Loucy (cell line): Measurements from ENCODE around the gene GRID1.

Source experiments
- H2AFZ ChIP-seq: fragments of 200-600 bp; sonication (generic); 2 replicates; pipeline ENCODE4 v1.6.0; 2016; ENCODE audit warnings: antibody characterized with exemption, mild to moderate bottlenecking, low read length, moderate library complexity
- H3F3A ChIP-seq: fragments of 200-600 bp; 2 replicates; pipeline ENCODE4 v1.6.0; 2016; ENCODE audit warnings: antibody characterized with exemption, low read depth, mild to moderate bottlenecking
- H3K27me3 ChIP-seq: fragments of 200-600 bp; sonication (generic); 2 replicates; pipeline ENCODE4 v1.6.1; 2014; ENCODE audit warnings: low read length, mild to moderate bottlenecking; ENCODE audit not compliant: insufficient read depth, poor library complexity, severe bottlenecking
- H3K36me3 ChIP-seq: fragments of 200-600 bp; sonication (generic); 2 replicates; pipeline ENCODE4 v1.6.1; 2016; ENCODE audit warnings: low read length; ENCODE audit not compliant: insufficient read depth
- H3K4me1 ChIP-seq: fragments of 200-600 bp; sonication (generic); 2 replicates; pipeline ENCODE4 v1.5.1; 2014; ENCODE audit warnings: low read length, mild to moderate bottlenecking; ENCODE audit not compliant: insufficient read depth, poor library complexity, severe bottlenecking
- H3K4me2 ChIP-seq: fragments of 200-600 bp; sonication (generic); 2 replicates; pipeline ENCODE4 v1.6.0; 2014; ENCODE audit warnings: antibody characterized with exemption, low read length, low read depth, mild to moderate bottlenecking; ENCODE audit not compliant: poor library complexity, severe bottlenecking
- H3K4me3 ChIP-seq: fragments of 200-600 bp; sonication (generic); 2 replicates; pipeline ENCODE4 v1.5.1; 2014; ENCODE audit warnings: low read length, mild to moderate bottlenecking, mixed read lengths; ENCODE audit not compliant: poor library complexity, severe bottlenecking
- H3K79me2 ChIP-seq: fragments of 200-600 bp; sonication (generic); 2 replicates; pipeline ENCODE4 v1.6.1; 2014; ENCODE audit warnings: low read length; ENCODE audit not compliant: insufficient read depth
- H3K9ac ChIP-seq: fragments of 200-600 bp; sonication (generic); 2 replicates; pipeline ENCODE4 v1.6.0; 2014; ENCODE audit warnings: mild to moderate bottlenecking, low read depth, low read length, moderate library complexity; ENCODE audit not compliant: poor library complexity, severe bottlenecking
- H3K9me2 ChIP-seq: fragments of 200-600 bp; sonication (generic); replicated peaks from 2 replicates; pipeline ENCODE4 v1.6.1; 2016; ENCODE audit warnings: low read depth, low read length, mixed read lengths
- H3K9me3 ChIP-seq: fragments of 200-600 bp; sonication (generic); 2 replicates; pipeline ENCODE4 v1.6.1; 2014; ENCODE audit warnings: mild to moderate bottlenecking, antibody characterized with exemption, low read length, low read depth; ENCODE audit not compliant: insufficient read depth
- H4K20me1 ChIP-seq: fragments of 200-600 bp; sonication (generic); 2 replicates; pipeline ENCODE4 v1.6.0; 2014; ENCODE audit warnings: antibody characterized with exemption, low read length, mild to moderate bottlenecking; ENCODE audit not compliant: insufficient read depth, poor library complexity, severe bottlenecking
- CTCF ChIP-seq: fragments of 200-600 bp; sonication (generic); conservative IDR thresholded peaks from 2 replicates; pipeline ENCODE4 v1.5.1; 2014; ENCODE audit warnings: mild to moderate bottlenecking, antibody characterized with exemption, low read length
- EZH2phosphoT487 ChIP-seq: fragments of 200-600 bp; IDR thresholded peaks from 2 replicates; pipeline ENCODE4 v1.6.1; 2018; ENCODE audit warnings: antibody characterized with exemption, mild to moderate bottlenecking, moderate library complexity, borderline replicate concordance

GRID1 gene

DNA sequence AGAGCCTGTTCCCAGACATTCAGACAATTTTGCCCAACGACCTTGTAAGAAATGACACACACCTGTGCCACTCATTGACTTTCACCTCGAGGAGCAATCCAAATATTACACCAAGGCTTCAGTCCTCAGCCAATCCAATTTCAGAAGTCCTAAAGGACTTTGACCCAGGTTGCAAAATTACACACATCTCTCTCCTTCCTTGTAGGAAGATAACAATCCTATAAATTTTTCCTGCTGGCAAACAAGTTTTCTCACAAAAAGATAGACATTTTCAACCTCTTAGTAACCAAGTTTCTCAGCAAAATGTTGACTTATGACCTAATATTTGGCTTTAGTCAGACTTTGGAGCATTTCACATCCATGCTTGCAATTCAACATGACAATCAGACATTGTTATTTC lies 745.0 kb downstream of the GRID1 start:
- TF ChIP-seq EZH2phosphoT487 (no peak), CTCF (no peak)
- Histone ChIP-seq H2AFZ (no peak overlapping the region), H4K20me1 (no peaks in the 10 kb centered on the region), H3K36me3 (no peaks in the 10 kb centered on the region), H3F3A (no peaks in the 10 kb centered on the region), H3K9me3 (no peaks in the 10 kb centered on the region), H3K9me2 (no peaks in the 10 kb centered on the region), H3K4me3 (no peak overlapping the region), H3K4me1 (no peaks in the 10 kb centered on the region), H3K79me2 (no peaks in the 10 kb centered on the region), H3K4me2 (no peak overlapping the region), H3K27me3 (no peaks in the 10 kb centered on the region), H3K9ac (no peak overlapping the region)

- H2AFZ ChIP-seq: no peak overlapping the region
- H3K79me2 ChIP-seq: no peaks in the 10 kb centered on the region
- H3K27me3 ChIP-seq: no peaks in the 10 kb centered on the region
- no peak overlapping the region for H3K4me2 ChIP-seq
- no peak for TF ChIP-seq CTCF
- TF ChIP-seq EZH2phosphoT487: no peak
- H3K4me1 ChIP-seq: no peaks in the 10 kb centered on the region
- no peaks in the 10 kb centered on the region for H3K9me2 ChIP-seq
- no peaks in the 10 kb centered on the region for H3K36me3 ChIP-seq
- no peak overlapping the region for H3K9ac ChIP-seq
- no peaks in the 10 kb centered on the region for H3K9me3 ChIP-seq
- H3F3A ChIP-seq: no peaks in the 10 kb centered on the region
- no peak overlapping the region for H3K4me3 ChIP-seq
- no peaks in the 10 kb centered on the region for H4K20me1 ChIP-seq
Observed at GRCh38 chr10:85620807-85621206, 745.8 kb downstream of the GRID1 start.

GRCh38 chr10:85619832-85620231 lies 746.8 kb downstream of the GRID1 start:
- no peak overlapping the region for H3K4me3 ChIP-seq
- H4K20me1 ChIP-seq: no peaks in the 10 kb centered on the region
- no peaks in the 10 kb centered on the region for H3K9me2 ChIP-seq
- no peaks in the 10 kb centered on the region for H3K79me2 ChIP-seq
- H3F3A ChIP-seq: no peaks in the 10 kb centered on the region
- no peak overlapping the region for H3K9ac ChIP-seq
- no peaks in the 10 kb centered on the region for H3K36me3 ChIP-seq
- H3K9me3 ChIP-seq: no peaks in the 10 kb centered on the region
- peaks cover 2% of the 10 kb centered on the region for H3K4me1 ChIP-seq
- no peak overlapping the region for H3K4me2 ChIP-seq
- no peak overlapping the region for H2AFZ ChIP-seq
- H3K27me3 ChIP-seq: no peaks in the 10 kb centered on the region
- TF ChIP-seq EZH2phosphoT487 (no peak), CTCF (no peak)
